SK-N-MC (cell line): ENCODE results near the gene EXT2.

Experiments used
- EZH2 ChIP-seq: fragments of 200-600 bp; sonication (generic); IDR thresholded peaks from one replicate; pipeline ENCODE4 v1.6.1; 2017; ENCODE audit warnings: antibody characterized with exemption
- FOXP2 ChIP-seq: optimal IDR thresholded peaks from 2 replicates; pipeline ENCODE3; 2011; ENCODE audit warnings: mild to moderate bottlenecking, moderate library complexity; ENCODE audit not compliant: insufficient read depth; ENCODE audit errors: extremely low read length, control extremely low read depth
- POLR2AphosphoS5 ChIP-seq: IDR thresholded peaks from 2 replicates; pipeline ENCODE4 v1.6.1; 2012; ENCODE audit warnings: mild to moderate bottlenecking, low read depth, low read length, borderline replicate concordance

DNA sequence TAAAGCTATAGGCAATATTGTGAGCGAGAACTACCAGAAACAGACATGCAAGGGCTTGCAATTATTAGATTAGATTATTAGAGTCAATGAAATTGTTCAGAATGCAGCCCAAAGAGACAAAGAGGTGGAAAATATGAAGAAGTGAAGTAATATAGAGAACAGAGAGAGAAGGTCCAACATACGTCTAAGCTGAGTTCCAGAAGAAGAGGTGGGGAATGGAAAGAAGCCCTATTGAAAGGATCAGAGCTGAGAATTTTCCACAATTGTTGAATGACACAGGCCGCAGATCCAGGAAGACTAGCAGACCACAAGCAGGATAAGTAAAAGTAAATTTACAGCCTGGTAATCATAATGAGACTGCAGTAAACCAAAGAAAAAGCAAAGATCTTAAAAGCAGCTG is 93.2 kb downstream of the EXT2 start:
- TF ChIP-seq EZH2 (no peak), POLR2AphosphoS5 (no peak), FOXP2 (no peak)
